ENCODE results near the gene CNTN4. TPM values are rescaled to one million over a fixed set of nuclear protein-coding genes. Genes with fewer than 3 reads are reported as not detected.

Gene CNTN4
- total RNA-seq, 1 experiment from 2014 or later = 1.6 TPM

DNA sequence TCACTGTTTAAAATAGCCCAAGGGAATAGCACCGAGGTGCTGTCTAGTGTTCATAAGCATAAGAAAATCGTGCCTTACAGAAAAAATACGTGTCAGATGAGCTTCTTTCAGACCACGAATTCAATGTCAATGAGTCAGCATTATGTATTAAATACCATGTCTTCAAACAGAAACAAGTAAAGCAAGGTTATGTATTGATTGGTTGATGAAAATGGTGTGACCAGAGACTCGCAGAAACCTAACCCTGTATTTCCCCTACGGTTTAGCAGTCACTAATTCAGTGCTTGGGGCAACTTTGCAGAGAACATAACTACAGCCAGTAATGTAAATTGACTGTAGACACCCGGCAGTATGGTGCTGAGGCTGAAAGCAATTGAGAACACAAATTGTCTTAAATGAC is 703.8 kb downstream of the CNTN4 start:
- TF ChIP-seq CTCF (conservative IDR thresholded peaks at IDR 0.05) = no peak
- H3K9me3 ChIP-seq (ENCODE audit: control insufficient read depth, low read depth, low read length) = no peaks in the 10 kb centered on the region
- no peaks in the 10 kb centered on the region for H3K9me3 Mint-ChIP-seq

More for the DNA sequence above, 703.8 kb downstream of the CNTN4 start:
- Histone ChIP-seq H3T11ph (ENCODE audit: low read length) (no peak overlapping the region), H2BK120ac (ENCODE audit: low read depth, low read length, poor library complexity, severe bottlenecking) (no peak overlapping the region), H4K8ac (replicated peaks; ENCODE audit: insufficient read length, low read depth, low read length) (no peak overlapping the region), H3K27me3 (ENCODE audit: insufficient read depth, low read length) (no peaks in the 10 kb centered on the region), H2AFZ (ENCODE audit: low read length) (no peak overlapping the region), H3K79me2 (ENCODE audit: insufficient read depth, low read length) (no peaks in the 10 kb centered on the region), H4K5ac (ENCODE audit: insufficient read length, low read depth, low read length) (no peak overlapping the region), H3K56ac (ENCODE audit: insufficient read length, low read depth, low read length) (no peak overlapping the region), H3K4me2 (ENCODE audit: insufficient read depth, insufficient read length, low read length) (no peak overlapping the region), H3K23me2 (ENCODE audit: insufficient read length, low read depth, low read length, poor library complexity, severe bottlenecking) (no peaks in the 10 kb centered on the region), H3K18ac (ENCODE audit: insufficient read length, low read depth, low read length) (no peak overlapping the region), H4K91ac (ENCODE audit: insufficient read length, low read depth, low read length) (no peak overlapping the region), H3K4me1 (ENCODE audit: insufficient read depth, low read length) (no peaks in the 10 kb centered on the region), H3K14ac (ENCODE audit: insufficient read depth, low read length) (no peak overlapping the region), H2AK5ac (ENCODE audit: insufficient read length, low read length) (no peak overlapping the region), H4K20me1 (ENCODE audit: control insufficient read depth, insufficient read depth, insufficient read length) (no peaks in the 10 kb centered on the region), H2BK5ac (ENCODE audit: insufficient read length, low read length) (no peak overlapping the region), H3K79me1 (ENCODE audit: insufficient read depth, low read depth, low read length, poor library complexity, severe bottlenecking) (no peaks in the 10 kb centered on the region), H2BK20ac (ENCODE audit: low read depth, low read length, poor library complexity, severe bottlenecking) (no peak overlapping the region), H3K27ac (ENCODE audit: insufficient read length, low read depth, low read length) (no peak overlapping the region), H3K9ac (ENCODE audit: extremely low read depth, insufficient read length, low read length) (no peak overlapping the region), H3K4ac (ENCODE audit: low read depth, low read length) (no peak overlapping the region), H3K23ac (ENCODE audit: insufficient read length, low read depth, low read length) (no peak overlapping the region), H2BK15ac (ENCODE audit: low read depth, low read length) (no peak overlapping the region), H2BK12ac (ENCODE audit: insufficient read length, low read depth, low read length) (no peak overlapping the region)
- no peak for DNase-seq
- no CpG with 5 or more reads among the region's 7 CpGs for WGBS (ENCODE audit: extremely low coverage, insufficient read length, low lambda C conversion rate)
- Mint-ChIP-seq H3K27me3 (ENCODE audit: low read depth) (no peaks in the 10 kb centered on the region), H3K4me1 (peaks cover 0 to 5% of the 10 kb centered on the region in 2 experiments; a peak in 1 of 4 replicates), H3K4me3 (no peak overlapping the region), H3K27ac (peak overlapping the region in 1 of 3 experiments; percentile 35; a peak in 2 of 7 replicates), H3K36me3 (ENCODE audit: insufficient read depth in 1 of 3, low read depth in 3 of 3) (no peaks in the 10 kb centered on the region)

Data from H9 (cell line).